Colonic mucosa (tissue), 4 donors: ENCODE measurements around the gene NBAS. TPM values are rescaled to one million over a fixed set of nuclear protein-coding genes. Genes with fewer than 3 reads are reported as not detected.
"Not testable (repeated sequence)": the region's sequence is repeated elsewhere in the genome, so short reads cannot be mapped to it uniquely, and the experiment has no call there.

Source experiments
- DNase-seq: peaks from one replicate; pipeline ENCODE4 v3.0.0-alpha.2; 2020
- H3K27ac ChIP-seq: fragments of 200-600 bp; one replicate; pipeline ENCODE4 v1.8.0; 2021
- H3K27me3 ChIP-seq: fragments of 200-600 bp; one replicate; pipeline ENCODE4 v1.8.0; 2021
- H3K36me3 ChIP-seq: fragments of 200-600 bp; one replicate; pipeline ENCODE4 v1.8.0; 2021
- H3K4me1 ChIP-seq: fragments of 200-600 bp; one replicate; pipeline ENCODE4 v1.8.0; 2021; ENCODE audit warnings: mild to moderate bottlenecking
- H3K4me3 ChIP-seq: fragments of 200-600 bp; one replicate; pipeline ENCODE4 v1.8.0; 2021
- H3K9ac ChIP-seq, 2 donors: one replicate each; pipeline ENCODE4 v1.7.0; 2013; ENCODE audit warnings: control low read depth in 2 of 2, low read depth in 2 of 2, low read length in 2 of 2
- H3K9me3 ChIP-seq: fragments of 200-600 bp; one replicate; pipeline ENCODE4 v1.8.0; 2021
- CTCF ChIP-seq: fragments of 200-600 bp; IDR thresholded peaks from one replicate; pipeline ENCODE4 v1.8.0; 2022; ENCODE audit warnings: antibody characterized with exemption, mild to moderate bottlenecking
- intact Hi-C: fragments of 100-400 bp; cut with DNase I; formaldehyde crosslinking; loops from one replicate; pipeline ENCODE4 v1.14.1; 2022
- total RNA-seq, 2 donors: library from RNA; stranded (reverse); fragmentation: NEBNext Ultra II Directional in 1 of 2; extraction: Animal tissue kit (Norgen Biotek cat#: 25700) in 1 of 2; gene quantifications; one replicate each; pipeline ENCODE4 v1.2.1, GENCODE V29; 2021
- donor health status: healthy.
- donor health status: DM: no; HTN: no; CAD: no.
- donor health status: DM: no; HTN: no; CAD: no.

NBAS gene
- total RNA-seq, 2 donors from 2014 or later, result 34.4 to 38.9 TPM

DNA sequence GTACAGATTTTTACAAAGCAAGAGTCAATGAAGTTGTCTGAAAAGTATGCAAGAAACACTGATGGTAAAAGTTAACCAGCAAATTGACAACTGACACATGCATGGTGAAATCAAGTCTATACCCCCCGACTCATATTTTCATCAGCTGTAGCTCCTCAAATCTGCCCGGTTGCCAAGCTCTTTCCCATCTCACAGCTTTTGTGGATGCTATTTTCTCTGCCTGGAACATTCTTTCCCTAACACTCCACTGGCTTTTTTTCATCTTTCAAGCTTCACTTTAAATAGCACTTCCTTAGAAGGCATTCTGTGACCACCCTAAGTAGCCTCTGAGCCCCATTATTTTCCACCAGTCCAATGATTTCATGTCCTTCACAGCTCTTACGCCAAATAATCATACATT lies 18.1 kb downstream of the NBAS start:
- no peak for TF ChIP-seq CTCF
- Histone ChIP-seq H3K27me3 (no peaks in the 10 kb centered on the region), H3K36me3 (no peaks in the 10 kb centered on the region), H3K4me3 (no peak overlapping the region), H3K9me3 (no peaks in the 10 kb centered on the region), H3K9ac (no peak overlapping the region), H3K4me1 (no peaks in the 10 kb centered on the region), H3K27ac (no peak overlapping the region)
- intact Hi-C loops, result no loop called here
- no peak for DNase-seq

- H3K4me3 ChIP-seq, H3K9ac ChIP-seq, H3K27ac ChIP-seq, DNase-seq, intact Hi-C loops, H3K9me3 ChIP-seq, H3K36me3 ChIP-seq, H3K4me1 ChIP-seq, H3K27me3 ChIP-seq: not testable (repeated sequence)
These were observed 18.9 kb downstream of the NBAS start for GRCh38 chr2:15542269-15542668.

GRCh38 chr2:15540523-15540922 lies 20.6 kb downstream of the NBAS start:
- DNase-seq, H3K36me3 ChIP-seq, H3K9me3 ChIP-seq, H3K9ac ChIP-seq, intact Hi-C loops, H3K27me3 ChIP-seq, H3K4me3 ChIP-seq, H3K4me1 ChIP-seq, H3K27ac ChIP-seq: not testable (repeated sequence)

DNA sequence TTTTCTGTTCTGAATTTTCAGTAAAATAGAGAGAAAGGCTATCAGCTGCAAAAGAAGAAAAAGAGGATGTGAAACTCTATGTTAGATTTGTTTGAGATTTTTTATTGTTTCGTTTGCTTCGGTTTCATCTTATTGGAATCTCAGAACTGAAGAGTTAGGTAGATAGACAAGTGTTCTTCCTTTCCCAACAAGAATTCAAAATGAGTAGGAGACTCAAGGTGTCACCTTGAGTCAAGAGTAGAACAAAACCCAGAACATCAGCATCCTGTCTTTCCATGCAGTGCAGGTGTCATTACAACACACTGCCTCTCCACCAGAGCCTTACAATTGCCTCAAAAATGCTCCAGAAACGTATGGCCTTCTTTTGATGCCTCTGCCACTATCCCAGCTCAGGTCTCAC lies 21.1 kb downstream of the NBAS start:
- no peaks in the 10 kb centered on the region for H3K9me3 ChIP-seq
- H3K4me3 ChIP-seq, result no peak overlapping the region
- DNase-seq, result no peak
- H3K4me1 ChIP-seq, result no peaks in the 10 kb centered on the region
- intact Hi-C loops, result no loop called here
- H3K36me3 ChIP-seq, result no peaks in the 10 kb centered on the region
- H3K27me3 ChIP-seq, result no peaks in the 10 kb centered on the region
- no peak for TF ChIP-seq CTCF
- H3K27ac ChIP-seq, result no peak overlapping the region
- no peak overlapping the region for H3K9ac ChIP-seq

GRCh38 chr2:15538792-15539191 lies 22.3 kb downstream of the NBAS start:
- no peaks in the 10 kb centered on the region for H3K4me1 ChIP-seq
- no peak overlapping the region for H3K9ac ChIP-seq
- DNase-seq, result no peak
- H3K27me3 ChIP-seq, result no peaks in the 10 kb centered on the region
- TF ChIP-seq CTCF, result no peak
- no peaks in the 10 kb centered on the region for H3K36me3 ChIP-seq
- H3K4me3 ChIP-seq, result no peak overlapping the region
- H3K27ac ChIP-seq, result no peak overlapping the region
- intact Hi-C loops, result no loop called here
- no peaks in the 10 kb centered on the region for H3K9me3 ChIP-seq

DNA sequence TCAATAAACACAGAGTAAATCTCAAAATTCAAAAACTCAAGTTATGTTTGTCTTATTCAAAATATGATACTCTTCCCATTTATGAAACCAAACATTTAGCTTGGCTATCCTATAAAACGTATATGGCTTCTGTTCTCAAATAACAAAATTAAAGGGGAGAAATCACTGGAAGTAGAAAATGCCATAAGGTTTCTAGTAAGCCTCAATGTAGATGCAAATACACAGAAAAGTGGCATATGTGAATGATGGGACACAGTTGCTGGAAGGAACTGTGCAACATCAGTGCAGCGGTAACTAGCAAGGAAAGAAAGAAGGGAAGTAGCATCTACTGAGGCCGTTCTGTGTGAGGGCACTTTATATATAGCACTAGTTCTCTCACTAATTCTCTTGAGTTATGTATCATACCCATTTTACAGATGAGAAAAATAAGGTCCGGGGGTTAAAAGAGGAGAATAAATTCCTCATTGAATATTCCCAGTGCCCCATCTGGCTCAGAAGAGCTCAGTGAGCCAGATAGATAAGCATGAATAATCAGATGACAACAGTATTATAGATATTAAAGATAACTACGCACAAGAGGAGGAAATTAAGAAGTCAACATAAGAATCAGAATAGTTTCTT lies 27.2 kb downstream of the NBAS start:
- H3K9me3 ChIP-seq, result no peaks in the 10 kb centered on the region
- no peak overlapping the region for H3K9ac ChIP-seq
- no peak for TF ChIP-seq CTCF
- no peaks in the 10 kb centered on the region for H3K36me3 ChIP-seq
- H3K4me1 ChIP-seq, result no peaks in the 10 kb centered on the region
- DNase-seq, result no peak
- no peaks in the 10 kb centered on the region for H3K27me3 ChIP-seq
- intact Hi-C loops, result no loop called here
- H3K4me3 ChIP-seq, result no peak overlapping the region
- H3K27ac ChIP-seq, result no peak overlapping the region

- no peaks in the 10 kb centered on the region for H3K9me3 ChIP-seq
- no peaks in the 10 kb centered on the region for H3K27me3 ChIP-seq
- H3K4me1 ChIP-seq, result no peaks in the 10 kb centered on the region
- H3K27ac ChIP-seq, result no peak overlapping the region
- H3K36me3 ChIP-seq, result no peaks in the 10 kb centered on the region
- H3K4me3 ChIP-seq, result no peak overlapping the region
- DNase-seq, result no peak
- no peak overlapping the region for H3K9ac ChIP-seq
- intact Hi-C loops, result no loop called here
- no peak for TF ChIP-seq CTCF
These were observed 28.1 kb downstream of the NBAS start for GRCh38 chr2:15532996-15533395.
